ENCODE results near the gene RNF207. TPM values are rescaled to one million over a fixed set of nuclear protein-coding genes. Genes with fewer than 3 reads are reported as not detected.

Gene RNF207
- total RNA-seq, 1 donor from 2014 or later, result 14.7 TPM

- DNase-seq (ENCODE audit: low spot score), result no peak
These were observed 18.8 kb downstream of the RNF207 start for GRCh38 chr1:6224718-6225117.

- DNase-seq (ENCODE audit: low spot score), result no peak
These were observed 19.7 kb downstream of the RNF207 start for GRCh38 chr1:6225651-6226050.

- DNase-seq (ENCODE audit: low spot score), result no peak
These were observed 27.5 kb downstream of the RNF207 start for GRCh38 chr1:6233376-6233775.

GRCh38 chr1:6234502-6235295 lies 28.8 kb downstream of the RNF207 start:
- no peak for DNase-seq (ENCODE audit: low spot score)

- no peak for DNase-seq (ENCODE audit: low spot score)
These were observed 29.4 kb downstream of the RNF207 start for GRCh38 chr1:6235296-6235677.

GRCh38 chr1:6237093-6237492 lies 31.2 kb downstream of the RNF207 start:
- no peak for DNase-seq (ENCODE audit: low spot score)

- DNase-seq (ENCODE audit: low spot score), result no peak
These were observed 33.4 kb downstream of the RNF207 start for GRCh38 chr1:6239213-6239752.

GRCh38 chr1:6239950-6240768 lies 34.2 kb downstream of the RNF207 start:
- no peak for DNase-seq (ENCODE audit: low spot score)

GRCh38 chr1:6241107-6241886 lies 35.4 kb downstream of the RNF207 start:
- no peak for DNase-seq (ENCODE audit: low spot score)

- DNase-seq (ENCODE audit: low spot score), result no peak
These were observed 36.2 kb downstream of the RNF207 start for GRCh38 chr1:6241887-6242740.

- no peak for DNase-seq (ENCODE audit: low spot score)
These were observed 37.3 kb downstream of the RNF207 start for GRCh38 chr1:6243053-6243834.

- DNase-seq (ENCODE audit: low spot score), result no peak
These were observed 38.1 kb downstream of the RNF207 start, which contains the start of gene HES3 for GRCh38 chr1:6243993-6244392. Gene HES3 (plus strand): TSS chr1:6244179. CDS start chr1:6244366, 187 bp downstream.

GRCh38 chr1:6244401-6245049 lies 38.6 kb downstream of the RNF207 start:
- DNase-seq (ENCODE audit: low spot score), result no peak

GRCh38 chr1:6245086-6245868 lies 39.4 kb downstream of the RNF207 start:
- DNase-seq (ENCODE audit: low spot score), result no peak

GRCh38 chr1:6245869-6246496 lies 40.1 kb downstream of the RNF207 start:
- DNase-seq (ENCODE audit: low spot score), result no peak

- peak; percentile 94 for DNase-seq (ENCODE audit: low spot score)
These were observed 40.9 kb downstream of the RNF207 start for GRCh38 chr1:6246497-6247467.
